Heart left ventricle (tissue), 16 donors: ENCODE results near the gene BCR. TPM values are rescaled to one million over a fixed set of nuclear protein-coding genes. Genes with fewer than 3 reads are reported as not detected.

Experiments
- ATAC-seq, 4 donors: fragments of 200-7000 bp; cut with Tn5 transposase; one replicate each; pipeline ENCODE4 v1.9.1; 2020 to 2022; ENCODE audit warnings: moderate library complexity in 4 of 4, mild to moderate bottlenecking in 3 of 4, moderate number of reproducible peaks in 1 of 4
- DNase-seq, 5 donors: peaks; one replicate each; pipeline ENCODE4 v3.0.0-alpha.2; 2020
- H3K27ac ChIP-seq, 12 donors: fragments of 200-600 bp; sonication (generic) in 4 of 12; one replicate each; pipeline versions ENCODE4 v1.5.0 to v1.8.0; 2016 to 2022; ENCODE audit warnings: mild to moderate bottlenecking in 2 of 12
- H3K27me3 ChIP-seq, 9 donors: fragments of 200-600 bp; sonication (generic) in 2 of 9; one replicate each; pipeline versions ENCODE4 v1.5.1 to v1.8.0; 2016 to 2022; ENCODE audit warnings: mild to moderate bottlenecking in 3 of 9
- H3K36me3 ChIP-seq, 9 donors: fragments of 200-600 bp; sonication (generic) in 2 of 9; one replicate each; pipeline versions ENCODE4 v1.5.0 to v1.8.0; 2018 to 2022; ENCODE audit warnings: mild to moderate bottlenecking in 2 of 9
- H3K4me1 ChIP-seq, 12 donors: fragments of 200-600 bp; sonication (generic) in 4 of 12; one replicate each; pipeline versions ENCODE4 v1.5.0 to v1.8.0; 2016 to 2022; ENCODE audit warnings: mild to moderate bottlenecking in 3 of 12
- H3K4me3 ChIP-seq, 12 donors: fragments of 200-600 bp; sonication (generic) in 4 of 12; one replicate each; pipeline versions ENCODE4 v1.5.0 to v1.8.0; 2017 to 2022; ENCODE audit warnings: mild to moderate bottlenecking in 9 of 12, moderate library complexity in 4 of 12
- H3K9me3 ChIP-seq, 12 donors: fragments of 200-600 bp; sonication (generic) in 4 of 12; one replicate each; pipeline versions ENCODE4 v1.5.0 to v1.8.0; 2016 to 2022; ENCODE audit warnings: mild to moderate bottlenecking in 1 of 12
- CTCF ChIP-seq, 12 donors: fragments of 200-600 bp; sonication (generic) in 4 of 12; IDR thresholded peaks; one replicate each; pipeline versions ENCODE4 v1.5.0 to v1.8.0; 2018 to 2022; ENCODE audit warnings: antibody characterized with exemption in 12 of 12, mild to moderate bottlenecking in 5 of 12
- POLR2A ChIP-seq, 2 donors: fragments of 450-650 bp; IDR thresholded peaks; one replicate each; pipeline ENCODE4 v1.6.1; 2017; ENCODE audit warnings: antibody characterized with exemption in 2 of 2, mild to moderate bottlenecking in 2 of 2, moderate library complexity in 2 of 2
- WGBS, 4 donors: extraction: QIAGEN DNeasy Blood & Tissue Kit in 2 of 4; methylation state at CpG; one replicate each; pipeline versions ENCODE4 v1.1.5 to v1.1.7; 2013 to 2018; 5-methylcytosine and 5-hydroxymethylcytosine counted together
- intact Hi-C, 10 donors: fragments of 100-400 bp; cut with DNase I; formaldehyde crosslinking; loops; one replicate each; pipeline versions ENCODE4 v1.11.1 to v1.14.2; 2022
- polyA plus RNA-seq, 2 donors: library from polyadenylated mRNA; stranded (reverse); fragments of 200-250 nt; gene quantifications; one replicate each; pipeline ENCODE4 v1.2.3, GENCODE V29; 2013
- total RNA-seq, 9 donors: library from RNA; depleted of rRNA in 2 of 9; stranded (reverse); fragments of >200 nt in 2 of 9; fragmentation: NEBNext Ultra II Directional in 3 of 9; extraction: Animal tissue kit (Norgen Biotek cat#: 25700) in 3 of 9; gene quantifications; one replicate each; pipeline versions ENCODE4 v1.1.0 to v1.2.4, GENCODE V29; 2016 to 2023
- donor health status: ischemic (EF 13 %, LVEDD 7.1; RV severe dilation, severe dysfunction).
- donor health status: healthy with polysubstance abuse.
- donor health status: DM: no; HTN: yes; CAD: no.
- donor health status: DM: no; HTN: no; CAD: no.
- donor health status: ischemic (EF 25% LVEDD 6.9; RV normal size, moderate dysfunction).
- donor health status: ischemic (EF 25% LVEDD 5.7; RV mildly dilated, moderate dysfunction).
- donor health status: healthy.
- donor health status: DM: yes; HTN: yes; CAD: no.
- donor health status: ischemic (EF 35%, LVEDD 5.7; RV mildly dilated, moderate dysfunction).
- donor health status: nonischemic (EF 11% LVEDD 7.7; RV severe dilation, severe dysfunction).
- donor health status: DM: yes; HTN: yes; CAD: no.
- donor health status: PGD.
- donor health status: ischemic (EF 29% LVEDD 5.4; RV normal size, mild dysfunction).
- donor health status: nonischemic (EF 23%, LVEDD 6.1; RV moderate dilation, normal function).

BCR gene
- total and polyA plus RNA-seq, 11 donors, result 12.6 to 51.1 (median 28.7) TPM

GRCh38 chr22:23275751-23276150 is 95.4 kb downstream of the BCR start:
- 96 to 98% (median 96%) methylated on average over 14 of the region's 14 CpGs for WGBS, 4 donors
- H3K9me3 ChIP-seq, result no peaks in the 10 kb centered on the region
- ATAC-seq, result no peak

GRCh38 chr22:23276656-23277582 is 96.6 kb downstream of the BCR start:
- intact Hi-C loops, result loop anchor here in 1 of 10 donors (10.0 kb wide), 1 partner anchor 52 kb away; no protein-coding TSS in a partner anchor
- Histone ChIP-seq H3K36me3 (peaks cover 0 to 55% (median 44%) of the 10 kb centered on the region in 9 donors), H3K4me1 (peaks cover 0 to 26% (median 14%) of the 10 kb centered on the region in 12 donors), H3K27me3 (no peaks in the 10 kb centered on the region), H3K27ac (no peak overlapping the region), H3K4me3 (no peak overlapping the region), H3K9me3 (no peaks in the 10 kb centered on the region)
- DNase-seq, result no peak
- 89 to 94% (median 92%) methylated on average over 14 to 20 of the region's 20 CpGs for WGBS, 4 donors
- ATAC-seq, result no peak
- TF ChIP-seq CTCF (IDR thresholded peaks at IDR 0.05), result no peak
- TF ChIP-seq POLR2A (IDR thresholded peaks at IDR 0.05), result no peak

More at GRCh38 chr22:23275751-23276150, 95.4 kb downstream of the BCR start:
- no peak for DNase-seq
- Histone ChIP-seq H3K4me1 (peaks cover 0 to 18% (median 14%) of the 10 kb centered on the region in 12 donors), H3K36me3 (peaks cover 0 to 67% (median 47%) of the 10 kb centered on the region in 9 donors), H3K27me3 (no peaks in the 10 kb centered on the region), H3K4me3 (no peak overlapping the region), H3K27ac (no peak overlapping the region)
- intact Hi-C loops, result loop anchor here in 1 of 10 donors (10.0 kb wide), 1 partner anchor 51 kb away; no protein-coding TSS in a partner anchor
- no peak for TF ChIP-seq POLR2A (IDR thresholded peaks at IDR 0.05)
- no peak for TF ChIP-seq CTCF (IDR thresholded peaks at IDR 0.05)

- 91 to 96% (median 92%) methylated on average over 12 to 15 of the region's 15 CpGs for WGBS, 4 donors
- H3K27ac ChIP-seq, result no peak overlapping the region
- H3K4me1 ChIP-seq, result peaks cover 0 to 33% (median 19%) of the 10 kb centered on the region in 12 donors
- H3K36me3 ChIP-seq, result peaks cover 0 to 50% (median 36%) of the 10 kb centered on the region in 9 donors
- ATAC-seq (no peak), DNase-seq (no peak)
- intact Hi-C loops, result loop anchor here in 1 of 10 donors (10.0 kb wide), 1 partner anchor 53 kb away; no protein-coding TSS in a partner anchor
- no peak overlapping the region for H3K4me3 ChIP-seq
- TF ChIP-seq POLR2A (IDR thresholded peaks at IDR 0.05) (no peak), CTCF (IDR thresholded peaks at IDR 0.05) (no peak)
- no peaks in the 10 kb centered on the region for H3K9me3 ChIP-seq
- H3K27me3 ChIP-seq, result no peaks in the 10 kb centered on the region
Observed at GRCh38 chr22:23277583-23278295, 97.4 kb downstream of the BCR start.
